NK-92 (cell line): ENCODE results near the gene CSTF2.

ENCODE experiments used
- DNase-seq: peaks from one replicate; lab custom pipeline; 2025; ENCODE audit not compliant: unreplicated experiment; lab: John Stamatoyannopoulos, UW

Gene CSTF2

GRCh38 chrX:100870527-100870926 lies 50.3 kb downstream of the CSTF2 start:
- no peak for DNase-seq

GRCh38 chrX:100871594-100872560 lies 51.7 kb downstream of the CSTF2 start:
- DNase-seq: no peak

GRCh38 chrX:100874325-100874724 lies 54.1 kb downstream of the CSTF2 start, which contains the start of gene NOX1:
Gene NOX1, minus strand, starts transcription at chrX:100874359. Its CDS starts 220 bp downstream, at chrX:100874139.
- no peak for DNase-seq

- no peak for DNase-seq
These were observed 60.2 kb downstream of the CSTF2 start for GRCh38 chrX:100880368-100880767.

GRCh38 chrX:100883654-100884053 lies 63.5 kb downstream of the CSTF2 start:
- DNase-seq: no peak
